ENCODE results near the gene COL19A1.

COL19A1 gene

GRCh38 chr6:70060680-70061079 lies 194.3 kb downstream of the COL19A1 start:
- Histone ChIP-seq H3K9me2 (replicated peaks; ENCODE audit: insufficient read depth, low read length) (no peaks in the 10 kb centered on the region), H3K27me3 (ENCODE audit: low read length) (no peaks in the 10 kb centered on the region), H3K4me3 (ENCODE audit: insufficient read depth, low read length, poor library complexity, severe bottlenecking) (no peak overlapping the region), H2AFZ (ENCODE audit: low read depth, low read length, severe bottlenecking) (no peak overlapping the region), H3F3A (ENCODE audit: insufficient read depth) (no peaks in the 10 kb centered on the region), H3K36me3 (ENCODE audit: low read length) (no peaks in the 10 kb centered on the region), H4K20me1 (ENCODE audit: low read depth, low read length) (no peaks in the 10 kb centered on the region), H3K9me3 (ENCODE audit: insufficient read depth, low read length) (no peaks in the 10 kb centered on the region), H3K27ac (ENCODE audit: low read depth, low read length) (no peak overlapping the region), H3K79me2 (ENCODE audit: insufficient read depth, low read length) (no peaks in the 10 kb centered on the region), H3K4me2 (ENCODE audit: low read depth, low read length, poor library complexity, severe bottlenecking) (no peak overlapping the region), H3K9ac (ENCODE audit: low read length) (no peak overlapping the region)
- TF ChIP-seq CTCF (IDR thresholded peaks at IDR 0.05; ENCODE audit: insufficient read depth, low read length, poor library complexity, severe bottlenecking): no peak
- TF ChIP-seq EZH2phosphoT487 (conservative IDR thresholded peaks at IDR 0.05; ENCODE audit: low read length): no peak

GRCh38 chr6:70061546-70061945 lies 195.2 kb downstream of the COL19A1 start:
- no peaks in the 10 kb centered on the region for H3K27me3 ChIP-seq (ENCODE audit: low read length)
- H3K4me3 ChIP-seq (ENCODE audit: insufficient read depth, low read length, poor library complexity, severe bottlenecking): no peak overlapping the region
- no peak overlapping the region for H3K9ac ChIP-seq (ENCODE audit: low read length)
- H3K4me2 ChIP-seq (ENCODE audit: low read depth, low read length, poor library complexity, severe bottlenecking): no peak overlapping the region
- no peaks in the 10 kb centered on the region for H3K9me2 ChIP-seq (replicated peaks; ENCODE audit: insufficient read depth, low read length)
- no peak overlapping the region for H2AFZ ChIP-seq (ENCODE audit: low read depth, low read length, severe bottlenecking)
- no peaks in the 10 kb centered on the region for H4K20me1 ChIP-seq (ENCODE audit: low read depth, low read length)
- H3K79me2 ChIP-seq (ENCODE audit: insufficient read depth, low read length): no peaks in the 10 kb centered on the region
- no peak overlapping the region for H3K27ac ChIP-seq (ENCODE audit: low read depth, low read length)
- TF ChIP-seq EZH2phosphoT487 (conservative IDR thresholded peaks at IDR 0.05; ENCODE audit: low read length) (no peak), CTCF (IDR thresholded peaks at IDR 0.05; ENCODE audit: insufficient read depth, low read length, poor library complexity, severe bottlenecking) (no peak)
- H3K36me3 ChIP-seq (ENCODE audit: low read length): no peaks in the 10 kb centered on the region
- no peaks in the 10 kb centered on the region for H3K9me3 ChIP-seq (ENCODE audit: insufficient read depth, low read length)
- no peaks in the 10 kb centered on the region for H3F3A ChIP-seq (ENCODE audit: insufficient read depth)

- Histone ChIP-seq H3F3A (ENCODE audit: insufficient read depth) (no peaks in the 10 kb centered on the region), H3K4me2 (ENCODE audit: low read depth, low read length, poor library complexity, severe bottlenecking) (no peak overlapping the region), H3K27me3 (ENCODE audit: low read length) (no peaks in the 10 kb centered on the region), H2AFZ (ENCODE audit: low read depth, low read length, severe bottlenecking) (no peak overlapping the region), H3K4me3 (ENCODE audit: insufficient read depth, low read length, poor library complexity, severe bottlenecking) (no peak overlapping the region), H3K27ac (ENCODE audit: low read depth, low read length) (no peak overlapping the region), H3K9me2 (replicated peaks; ENCODE audit: insufficient read depth, low read length) (no peaks in the 10 kb centered on the region), H4K20me1 (ENCODE audit: low read depth, low read length) (no peaks in the 10 kb centered on the region), H3K36me3 (ENCODE audit: low read length) (no peaks in the 10 kb centered on the region), H3K9me3 (ENCODE audit: insufficient read depth, low read length) (no peaks in the 10 kb centered on the region), H3K9ac (ENCODE audit: low read length) (no peak overlapping the region), H3K79me2 (ENCODE audit: insufficient read depth, low read length) (no peaks in the 10 kb centered on the region)
- TF ChIP-seq EZH2phosphoT487 (conservative IDR thresholded peaks at IDR 0.05; ENCODE audit: low read length) (no peak), CTCF (IDR thresholded peaks at IDR 0.05; ENCODE audit: insufficient read depth, low read length, poor library complexity, severe bottlenecking) (no peak)
Measured at GRCh38 chr6:70062010-70062409, 195.7 kb downstream of the COL19A1 start.

Data from SU-DHL-6 (cell line).